ENCODE measurements around the gene ARSB. TPM values are rescaled to one million over a fixed set of nuclear protein-coding genes. Genes with fewer than 3 reads are reported as not detected.

The ARSB gene
- total and polyA plus RNA-seq, 2 experiments from 2014 or later, result 30.1 to 43.7 TPM

DNA sequence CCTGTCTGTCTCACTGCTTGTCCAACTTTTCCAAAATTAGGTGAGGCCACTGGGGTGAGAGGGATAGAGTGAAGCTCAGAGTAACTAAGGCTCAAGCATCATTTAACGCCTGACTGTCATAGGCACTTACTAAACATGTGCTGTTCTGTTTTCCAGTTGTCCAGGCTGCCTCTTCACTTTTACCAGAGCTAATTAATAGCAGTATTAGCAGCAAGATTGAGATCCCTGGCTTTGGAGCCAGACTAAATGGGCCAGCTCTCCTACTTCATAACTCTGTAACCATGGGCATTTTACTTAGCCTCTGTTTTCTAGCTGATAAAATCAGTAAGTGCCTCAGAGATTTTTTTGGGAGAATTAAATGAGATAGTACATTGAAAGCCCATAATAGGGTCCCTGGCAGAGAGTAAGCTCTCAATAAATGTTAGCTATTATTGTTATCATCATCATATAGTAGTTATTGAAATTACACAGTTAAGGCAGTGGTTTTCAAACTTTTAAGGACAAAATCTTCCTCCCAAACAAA lies 190.4 kb downstream of the ARSB start:
- in situ Hi-C loops (cut with MboI), result no loop called here

DNA sequence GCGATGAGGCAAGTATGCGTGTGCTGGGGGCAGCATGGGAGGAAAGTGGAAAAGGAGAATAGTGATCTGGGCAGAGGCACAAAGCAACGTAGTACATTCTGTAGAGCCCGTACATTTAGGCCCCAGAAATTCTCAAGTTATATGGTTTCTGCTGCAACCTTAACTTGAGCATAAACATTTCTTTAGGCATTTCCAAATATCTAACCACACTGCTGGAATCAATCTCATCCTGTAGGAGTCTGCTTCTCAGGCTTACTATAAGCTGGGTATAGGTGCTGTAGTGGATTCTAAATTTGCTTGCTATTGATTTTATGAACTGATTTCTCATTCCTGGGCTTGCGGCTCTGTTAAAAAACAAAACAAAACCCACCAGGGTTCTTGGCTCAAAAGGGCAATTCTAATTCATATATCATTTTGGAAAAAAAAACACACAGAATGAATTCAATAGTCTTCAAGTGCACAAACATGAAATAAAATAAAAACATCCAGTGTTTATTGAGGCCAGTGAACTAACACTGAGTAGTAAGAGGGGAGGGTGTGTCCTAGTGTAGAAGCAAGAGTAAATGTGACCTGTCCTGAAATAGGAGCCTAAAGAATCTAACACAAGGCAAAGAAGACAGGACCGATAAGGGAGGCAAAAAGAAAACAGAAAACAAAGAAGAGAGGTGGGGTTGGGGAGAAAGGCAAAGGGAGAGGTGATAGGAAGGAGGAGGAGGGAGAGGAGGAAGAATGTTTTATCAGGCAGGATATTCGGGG lies 191.0 kb downstream of the ARSB start:
- Histone ChIP-seq H3K79me2 (ENCODE audit: insufficient read depth) (no peaks in the 10 kb centered on the region), H3K9me2 (ENCODE audit: insufficient read depth) (no peaks in the 10 kb centered on the region), H3K27ac (no peak overlapping the region), H3K9me3 (ENCODE audit: low read depth) (no peaks in the 10 kb centered on the region), H3K9ac (no peak overlapping the region), H3K27me3 (replicated peaks; ENCODE audit: insufficient read depth) (no peaks in the 10 kb centered on the region), H3K36me3 (ENCODE audit: low read depth) (no peaks in the 10 kb centered on the region), H3K4me3 (no peak overlapping the region), H2AFZ (no peak overlapping the region), H4K20me1 (ENCODE audit: insufficient read depth) (no peaks in the 10 kb centered on the region), H3K4me1 (ENCODE audit: insufficient read depth) (peaks cover 25% of the 10 kb centered on the region), H3K4me2 (ENCODE audit: unreplicated experiment) (no peak overlapping the region), H3F3A (ENCODE audit: insufficient read depth) (peaks cover 22% of the 10 kb centered on the region)
- in situ Hi-C loops (cut with MboI), result no loop called here
- 95 to 96% methylated on average over 7 of the region's 7 CpGs for WGBS, 2 experiments (ENCODE audit: low coverage in 1 of 2, low lambda C conversion rate in 2 of 2, missing lambda C conversion rate in 2 of 2)
- TF ChIP-seq EZH2phosphoT487 (IDR thresholded peaks at IDR 0.05; ENCODE audit: insufficient read depth, low read depth) (no peak), EZH2 (IDR thresholded peaks at IDR 0.05; ENCODE audit: insufficient read depth, poor library complexity, severe bottlenecking) (no peak)
- DNase-seq, result no peak

More for the DNA sequence above, 190.4 kb downstream of the ARSB start:
- H3K27ac ChIP-seq, result no peak overlapping the region
- H3K27me3 ChIP-seq (replicated peaks; ENCODE audit: insufficient read depth), result no peaks in the 10 kb centered on the region
- no peaks in the 10 kb centered on the region for H3K79me2 ChIP-seq (ENCODE audit: insufficient read depth)
- H3K9me2 ChIP-seq (ENCODE audit: insufficient read depth), result no peaks in the 10 kb centered on the region
- H3K36me3 ChIP-seq (ENCODE audit: low read depth), result no peaks in the 10 kb centered on the region
- TF ChIP-seq EZH2phosphoT487 (IDR thresholded peaks at IDR 0.05; ENCODE audit: insufficient read depth, low read depth), result no peak
- no peak for TF ChIP-seq EZH2 (IDR thresholded peaks at IDR 0.05; ENCODE audit: insufficient read depth, poor library complexity, severe bottlenecking)
- H3K4me1 ChIP-seq (ENCODE audit: insufficient read depth), result peaks cover 31% of the 10 kb centered on the region
- H3K9me3 ChIP-seq (ENCODE audit: low read depth), result no peaks in the 10 kb centered on the region
- H3K4me3 ChIP-seq, result no peak overlapping the region
- 100% methylated on average over 1 of the region's 1 CpG for WGBS, 2 experiments (ENCODE audit: low coverage in 1 of 2, low lambda C conversion rate in 2 of 2, missing lambda C conversion rate in 2 of 2)
- H3F3A ChIP-seq (ENCODE audit: insufficient read depth), result peaks cover 29% of the 10 kb centered on the region
- no peak for DNase-seq
- H3K4me2 ChIP-seq (ENCODE audit: unreplicated experiment), result no peak overlapping the region
- H3K9ac ChIP-seq, result no peak overlapping the region
- no peak overlapping the region for H2AFZ ChIP-seq
- no peaks in the 10 kb centered on the region for H4K20me1 ChIP-seq (ENCODE audit: insufficient read depth)

DNA sequence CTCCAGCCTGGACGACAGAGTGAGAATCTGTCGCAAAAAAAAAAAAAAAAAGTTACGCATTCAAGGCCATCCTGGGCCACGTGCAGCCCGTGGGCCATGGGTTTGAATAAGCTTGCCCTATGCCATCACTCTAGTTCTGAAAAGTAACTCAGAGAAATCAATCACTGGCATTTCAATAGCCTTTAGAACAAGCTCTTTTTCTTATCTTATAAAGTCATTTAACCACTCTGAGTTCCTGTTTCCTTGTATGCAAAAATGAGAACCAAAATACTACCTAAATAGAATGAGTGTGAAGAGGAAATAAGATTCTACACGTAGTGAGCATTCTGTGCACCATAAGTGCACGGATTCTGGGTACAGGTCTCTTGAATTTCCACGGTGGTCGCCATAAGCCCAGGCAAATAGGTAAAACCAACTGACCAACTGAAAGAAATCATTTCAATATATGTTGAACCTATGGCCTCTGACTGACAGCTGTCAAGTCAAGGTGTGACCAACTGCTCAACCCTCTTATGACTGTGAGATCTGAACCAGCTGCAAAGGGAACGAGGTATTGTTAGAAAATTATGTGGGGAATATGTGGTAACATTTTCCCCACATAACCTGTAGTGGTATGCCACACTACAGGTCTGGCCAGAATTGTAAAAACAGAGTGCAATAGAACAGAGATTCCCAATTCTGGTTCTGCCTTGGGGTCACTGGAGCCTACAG lies 192.6 kb downstream of the ARSB start:
- no peak for DNase-seq
- no peak for TF ChIP-seq EZH2 (IDR thresholded peaks at IDR 0.05; ENCODE audit: insufficient read depth, poor library complexity, severe bottlenecking)
- TF ChIP-seq EZH2phosphoT487 (IDR thresholded peaks at IDR 0.05; ENCODE audit: insufficient read depth, low read depth), result no peak
- Histone ChIP-seq H3K9ac (no peak overlapping the region), H3K79me2 (ENCODE audit: insufficient read depth) (no peaks in the 10 kb centered on the region), H2AFZ (no peak overlapping the region), H3K9me2 (ENCODE audit: insufficient read depth) (no peaks in the 10 kb centered on the region), H3K4me1 (ENCODE audit: insufficient read depth) (peaks cover 11% of the 10 kb centered on the region), H3K9me3 (ENCODE audit: low read depth) (no peaks in the 10 kb centered on the region), H3K27me3 (replicated peaks; ENCODE audit: insufficient read depth) (no peaks in the 10 kb centered on the region), H3K36me3 (ENCODE audit: low read depth) (no peaks in the 10 kb centered on the region), H4K20me1 (ENCODE audit: insufficient read depth) (no peaks in the 10 kb centered on the region), H3K4me2 (ENCODE audit: unreplicated experiment) (no peak overlapping the region), H3K4me3 (no peak overlapping the region), H3K27ac (no peak overlapping the region), H3F3A (ENCODE audit: insufficient read depth) (peaks cover 7% of the 10 kb centered on the region; the same call in 1 of the 2 replicates)
- WGBS, 2 experiments (ENCODE audit: low coverage in 1 of 2, low lambda C conversion rate in 2 of 2, missing lambda C conversion rate in 2 of 2), result 95 to 97% methylated on average over 10 of the region's 10 CpGs
- in situ Hi-C loops (cut with MboI), result no loop called here

DNA sequence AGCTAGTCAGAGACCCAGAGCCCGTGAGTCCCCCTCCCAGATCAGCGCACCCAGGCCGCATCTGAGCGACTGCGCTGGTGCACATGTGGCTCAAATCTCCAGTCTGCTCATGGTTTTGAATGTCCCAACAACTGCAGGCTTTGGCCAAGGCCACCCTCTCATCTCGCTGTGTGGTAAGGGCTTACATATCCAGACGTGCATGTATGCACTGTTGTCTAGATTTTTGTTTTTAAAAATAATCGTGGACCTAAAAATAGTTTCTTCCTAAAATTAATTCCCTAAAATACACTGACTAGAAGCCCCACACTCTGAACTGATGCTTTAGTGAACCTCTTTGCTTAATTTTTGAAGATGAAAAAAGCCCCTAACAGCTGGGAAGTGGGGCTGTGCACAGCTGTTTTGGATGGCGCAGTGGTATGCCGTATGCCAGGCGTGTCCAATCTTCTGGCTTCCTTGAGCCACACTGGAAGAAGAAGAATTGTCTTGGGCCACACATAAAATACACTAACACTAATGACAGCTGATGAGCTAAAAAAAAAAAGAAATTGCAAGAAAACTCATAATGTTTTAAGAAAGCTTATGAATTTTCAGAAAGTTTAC lies 193.5 kb downstream of the ARSB start:
- Histone ChIP-seq H3K4me3 (no peak overlapping the region), H3K9ac (no peak overlapping the region), H4K20me1 (ENCODE audit: insufficient read depth) (no peaks in the 10 kb centered on the region), H3F3A (ENCODE audit: insufficient read depth) (peaks cover 5% of the 10 kb centered on the region; the same call in 1 of the 2 replicates), H3K9me3 (ENCODE audit: low read depth) (no peaks in the 10 kb centered on the region), H3K9me2 (ENCODE audit: insufficient read depth) (no peaks in the 10 kb centered on the region), H3K4me2 (ENCODE audit: unreplicated experiment) (no peak overlapping the region), H3K27me3 (replicated peaks; ENCODE audit: insufficient read depth) (no peaks in the 10 kb centered on the region), H3K27ac (no peak overlapping the region), H2AFZ (no peak overlapping the region), H3K79me2 (ENCODE audit: insufficient read depth) (no peaks in the 10 kb centered on the region), H3K36me3 (ENCODE audit: low read depth) (no peaks in the 10 kb centered on the region), H3K4me1 (ENCODE audit: insufficient read depth) (peaks cover 11% of the 10 kb centered on the region)
- no peak for DNase-seq
- WGBS, 2 experiments (ENCODE audit: low coverage in 1 of 2, low lambda C conversion rate in 2 of 2, missing lambda C conversion rate in 2 of 2), result 91 to 93% methylated on average over 11 of the region's 11 CpGs
- in situ Hi-C loops (cut with MboI), result no loop called here
- TF ChIP-seq EZH2 (IDR thresholded peaks at IDR 0.05; ENCODE audit: insufficient read depth, poor library complexity, severe bottlenecking) (no peak), EZH2phosphoT487 (IDR thresholded peaks at IDR 0.05; ENCODE audit: insufficient read depth, low read depth) (no peak)
